SK-N-SH (cell line): ENCODE data around the gene WDR88. TPM values are rescaled to one million over a fixed set of nuclear protein-coding genes. Genes with fewer than 3 reads are reported as not detected.

ENCODE experiments used
- CTCF ChIA-PET: fragments of 300-600, 350-600 bp; formaldehyde crosslinking; extraction: SDS; loops from one replicate; lab custom pipeline; 2021; lab: Yijun Ruan, JAX
- POLR2A ChIA-PET: fragments of 350-600 bp; sonication (Branson Sonifier 250); formaldehyde crosslinking; extraction: SDS; loops from one replicate; lab custom pipeline; 2020; ENCODE audit warnings: antibody characterized with exemption, inconsistent platforms; lab: Yijun Ruan, JAX
- DNase-seq: peaks from one replicate; pipeline ENCODE4 v3.0.0; 2012
- H2AFZ ChIP-seq: fragments of 200-600 bp; sonication (generic); 2 replicates; pipeline ENCODE4 v1.8.1; 2016; ENCODE audit warnings: antibody characterized with exemption, mild to moderate bottlenecking, low read depth
- H3F3A ChIP-seq: fragments of 200-600 bp; sonication (generic); replicated peaks from 2 replicates; pipeline ENCODE3; 2016; ENCODE audit warnings: antibody characterized with exemption, mild to moderate bottlenecking; ENCODE audit not compliant: insufficient read depth
- H3K27ac ChIP-seq, 2 experiments: fragments of 200-500 bp in 1 of 2; fragments of 200-600 bp in 1 of 2; sonication (Bioruptor generic) in 1 of 2; sonication (generic), shearing (Covaris generic) in 1 of 2; 2 replicates each; pipeline versions ENCODE4 v1.5.1 to v1.6.1; 2014 to 2016; ENCODE audit warnings: low read depth in 2 of 2, inconsistent platforms in 1 of 2, low read length in 1 of 2, mild to moderate bottlenecking in 1 of 2, mixed read lengths in 1 of 2
- H3K27me3 ChIP-seq: fragments of 200-600 bp; sonication (generic), shearing (Covaris generic); 2 replicates; pipeline ENCODE4 v1.6.1; 2016; ENCODE audit warnings: mixed run types; ENCODE audit not compliant: insufficient read depth
- H3K36me3 ChIP-seq, 2 experiments: fragments of 200-500 bp in 1 of 2; fragments of 200-600 bp in 1 of 2; sonication (Bioruptor generic) in 1 of 2; sonication (generic) in 1 of 2; replicated peaks in 1 of 2; 2 replicates each; pipeline versions ENCODE3 to v1.5.1; 2014 to 2016; ENCODE audit warnings: low read length in 1 of 2, mild to moderate bottlenecking in 1 of 2; ENCODE audit not compliant: insufficient read depth in 2 of 2, control insufficient read depth in 1 of 2
- H3K4me1 ChIP-seq, 2 experiments: fragments of 200-500 bp in 1 of 2; fragments of 200-600 bp in 1 of 2; sonication (Bioruptor generic) in 1 of 2; sonication (generic), shearing (Covaris generic) in 1 of 2; 2 replicates each; pipeline versions ENCODE4 v1.5.1 to v1.6.1; 2014 to 2016; ENCODE audit warnings: low read depth in 1 of 2, low read length in 1 of 2, mixed run types in 1 of 2; ENCODE audit not compliant: insufficient read depth in 2 of 2, control insufficient read depth in 1 of 2
- H3K4me2 ChIP-seq: fragments of 200-600 bp; sonication (generic), shearing (Covaris generic); 2 replicates; pipeline ENCODE4 v1.6.1; 2017; ENCODE audit warnings: mixed run types
- H3K4me3 ChIP-seq, 2 experiments: fragments of 200-500 bp in 1 of 2; fragments of 200-600 bp in 1 of 2; sonication (Bioruptor generic) in 1 of 2; sonication (generic), shearing (Covaris generic) in 1 of 2; 2 replicates each; pipeline versions ENCODE4 v1.5.1 to v1.8.1; 2014 to 2016; ENCODE audit warnings: low read depth in 2 of 2, inconsistent platforms in 1 of 2, low read length in 1 of 2, mild to moderate bottlenecking in 1 of 2, mixed read lengths in 1 of 2, moderate library complexity in 1 of 2
- H3K79me2 ChIP-seq: fragments of 200-600 bp; sonication (generic); 2 replicates; pipeline ENCODE4 v1.8.1; 2017; ENCODE audit warnings: mild to moderate bottlenecking; ENCODE audit not compliant: insufficient read depth
- H3K9ac ChIP-seq: fragments of 200-600 bp; sonication (generic); 2 replicates; pipeline ENCODE4 v1.6.1; 2017; ENCODE audit warnings: mixed run types
- H3K9me2 ChIP-seq: fragments of 200-600 bp; sonication (generic); 2 replicates; pipeline ENCODE4 v1.6.1; 2017; ENCODE audit warnings: mixed run types
- H3K9me3 ChIP-seq: fragments of 200-600 bp; sonication (generic); 2 replicates; pipeline ENCODE4 v1.6.1; 2017; ENCODE audit warnings: mixed run types, mild to moderate bottlenecking, moderate library complexity
- H4K20me1 ChIP-seq: fragments of 200-600 bp; sonication (generic); 2 replicates; pipeline ENCODE4 v1.6.1; 2017; ENCODE audit warnings: mild to moderate bottlenecking, mixed run types; ENCODE audit not compliant: insufficient read depth
- ELF1 ChIP-seq: IDR thresholded peaks from 2 replicates; pipeline ENCODE4 v1.4.0; 2012
- EP300 ChIP-seq, 2 experiments: IDR thresholded peaks; 2 replicates each; pipeline versions ENCODE4 v1.4.0 to v1.6.1; 2012; ENCODE audit warnings: borderline replicate concordance in 1 of 2, low read depth in 1 of 2, low read length in 1 of 2
- FOXJ3 ChIP-seq: sonication (generic); formaldehyde crosslinking; IDR thresholded peaks from 2 replicates; pipeline ENCODE4 v1.5.1; 2020; ENCODE audit warnings: mild to moderate bottlenecking, missing genetic modification reagents
- FOXM1 ChIP-seq: IDR thresholded peaks from 2 replicates; pipeline ENCODE4 v1.4.0; 2012; ENCODE audit warnings: low read depth, mild to moderate bottlenecking
- GABPA ChIP-seq: IDR thresholded peaks from 2 replicates; pipeline ENCODE4 v1.4.0; 2012; ENCODE audit warnings: low read depth, mild to moderate bottlenecking
- MEF2A ChIP-seq: IDR thresholded peaks from 2 replicates; pipeline ENCODE4 v1.4.0; 2012; ENCODE audit warnings: low read depth, borderline replicate concordance
- NFIC ChIP-seq: IDR thresholded peaks from 2 replicates; pipeline ENCODE4 v1.4.0; 2012; ENCODE audit warnings: borderline replicate concordance
- NRF1 ChIP-seq: IDR thresholded peaks from 2 replicates; pipeline ENCODE4 v1.6.1; 2012; ENCODE audit warnings: low read depth, mild to moderate bottlenecking, low read length
- POLR2AphosphoS5 ChIP-seq: IDR thresholded peaks from 2 replicates; pipeline ENCODE4 v1.6.1; 2012; ENCODE audit warnings: low read depth, low read length
- RXRA ChIP-seq: IDR thresholded peaks from 2 replicates; pipeline ENCODE4 v1.4.0; 2012; ENCODE audit warnings: low read depth, mild to moderate bottlenecking, borderline replicate concordance
- SIN3A ChIP-seq: IDR thresholded peaks from 2 replicates; pipeline ENCODE4 v1.6.1; 2012; ENCODE audit warnings: low read depth, mild to moderate bottlenecking, low read length, moderate library complexity, borderline replicate concordance
- TCF12 ChIP-seq: IDR thresholded peaks from 2 replicates; pipeline ENCODE4 v1.4.0; 2012
- TEAD4 ChIP-seq: IDR thresholded peaks from 2 replicates; pipeline ENCODE4 v1.4.0; 2012; ENCODE audit warnings: mild to moderate bottlenecking, borderline replicate concordance; ENCODE audit not compliant: insufficient read depth
- WGBS: methylation state at CpG from one replicate; pipeline ENCODE4 v1.1.6; 2017; ENCODE audit warnings: low lambda C conversion rate; 5-methylcytosine and 5-hydroxymethylcytosine counted together
- polyA plus RNA-seq, 3 experiments: library from polyadenylated mRNA; depleted of rRNA; stranded (reverse); fragments of >200 nt; gene quantifications; 2 replicates each; pipeline ENCODE4 v1.2.3, GENCODE V29; 2012
- TF ChIP-seq, protein P1 (sequence below): IDR thresholded peaks from 2 replicates; pipeline ENCODE4 v1.4.0; 2012; ENCODE audit warnings: low read depth, borderline replicate concordance
- TF ChIP-seq, protein P2 (sequence below): fragments of 150-350 bp; IDR thresholded peaks from 2 replicates; pipeline ENCODE4 v1.6.1; 2016; ENCODE audit warnings: mild to moderate bottlenecking, low read depth, low read length
- TF ChIP-seq, protein P3 (sequence below): IDR thresholded peaks from 2 replicates; pipeline ENCODE4; 2012
- TF ChIP-seq, protein P4 (sequence below): IDR thresholded peaks from 2 replicates; pipeline ENCODE4 v1.4.0; 2012; ENCODE audit warnings: low read depth

WDR88 gene
- polyA plus RNA-seq, 1 of the 3 experiments (the other 2 are of a cell fraction) = not detected

DNA sequence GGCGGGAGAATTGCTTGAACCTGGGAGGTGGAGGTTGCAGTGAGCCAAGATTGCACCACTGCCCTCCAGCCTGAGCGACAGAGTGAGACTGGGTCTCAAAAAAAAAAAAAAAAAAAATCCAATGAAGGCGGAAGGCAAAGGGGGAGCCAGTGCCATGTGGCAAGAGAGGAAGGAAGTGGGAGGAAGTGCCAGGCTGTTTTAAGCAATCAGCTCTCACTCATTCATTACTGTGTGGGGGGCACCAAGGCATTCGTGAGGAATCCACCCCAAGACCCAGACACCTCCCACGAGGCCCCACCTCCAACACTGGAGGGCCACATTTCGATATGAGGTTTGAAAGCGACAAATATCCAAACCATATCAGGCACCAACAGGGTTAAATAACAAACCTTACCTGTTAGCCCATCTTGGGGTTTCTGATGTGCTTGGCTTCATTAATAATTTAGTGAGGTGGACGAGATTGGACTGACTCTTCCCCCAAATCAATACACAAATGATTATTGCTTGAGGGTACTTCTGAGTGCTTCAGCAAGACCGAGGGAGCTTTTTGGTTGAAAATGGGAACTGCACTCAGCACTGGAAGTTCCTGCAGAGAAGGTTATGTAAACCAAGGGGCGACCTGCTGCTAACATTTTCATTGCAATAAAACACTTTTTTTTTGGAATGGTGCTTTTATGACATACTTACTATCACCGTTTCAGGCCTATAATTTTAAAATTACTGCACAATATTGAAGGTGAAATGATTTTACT lies 54.7 kb downstream of the WDR88 start (continued):
- TF ChIP-seq, protein P1, sequence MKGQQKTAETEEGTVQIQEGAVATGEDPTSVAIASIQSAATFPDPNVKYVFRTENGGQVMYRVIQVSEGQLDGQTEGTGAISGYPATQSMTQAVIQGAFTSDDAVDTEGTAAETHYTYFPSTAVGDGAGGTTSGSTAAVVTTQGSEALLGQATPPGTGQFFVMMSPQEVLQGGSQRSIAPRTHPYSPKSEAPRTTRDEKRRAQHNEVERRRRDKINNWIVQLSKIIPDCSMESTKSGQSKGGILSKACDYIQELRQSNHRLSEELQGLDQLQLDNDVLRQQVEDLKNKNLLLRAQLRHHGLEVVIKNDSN = no peak
- TF ChIP-seq, protein P2, sequence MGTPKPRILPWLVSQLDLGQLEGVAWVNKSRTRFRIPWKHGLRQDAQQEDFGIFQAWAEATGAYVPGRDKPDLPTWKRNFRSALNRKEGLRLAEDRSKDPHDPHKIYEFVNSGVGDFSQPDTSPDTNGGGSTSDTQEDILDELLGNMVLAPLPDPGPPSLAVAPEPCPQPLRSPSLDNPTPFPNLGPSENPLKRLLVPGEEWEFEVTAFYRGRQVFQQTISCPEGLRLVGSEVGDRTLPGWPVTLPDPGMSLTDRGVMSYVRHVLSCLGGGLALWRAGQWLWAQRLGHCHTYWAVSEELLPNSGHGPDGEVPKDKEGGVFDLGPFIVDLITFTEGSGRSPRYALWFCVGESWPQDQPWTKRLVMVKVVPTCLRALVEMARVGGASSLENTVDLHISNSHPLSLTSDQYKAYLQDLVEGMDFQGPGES = no peak
- TF ChIP-seq FOXM1 (no peak), NFIC (no peak), TCF12 (no peak), GABPA (no peak), POLR2AphosphoS5 (no peak), SIN3A (no peak)
- TF ChIP-seq, protein P3, sequence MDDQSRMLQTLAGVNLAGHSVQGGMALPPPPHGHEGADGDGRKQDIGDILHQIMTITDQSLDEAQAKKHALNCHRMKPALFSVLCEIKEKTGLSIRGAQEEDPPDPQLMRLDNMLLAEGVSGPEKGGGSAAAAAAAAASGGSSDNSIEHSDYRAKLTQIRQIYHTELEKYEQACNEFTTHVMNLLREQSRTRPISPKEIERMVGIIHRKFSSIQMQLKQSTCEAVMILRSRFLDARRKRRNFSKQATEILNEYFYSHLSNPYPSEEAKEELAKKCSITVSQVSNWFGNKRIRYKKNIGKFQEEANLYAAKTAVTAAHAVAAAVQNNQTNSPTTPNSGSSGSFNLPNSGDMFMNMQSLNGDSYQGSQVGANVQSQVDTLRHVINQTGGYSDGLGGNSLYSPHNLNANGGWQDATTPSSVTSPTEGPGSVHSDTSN = no peak

DNA sequence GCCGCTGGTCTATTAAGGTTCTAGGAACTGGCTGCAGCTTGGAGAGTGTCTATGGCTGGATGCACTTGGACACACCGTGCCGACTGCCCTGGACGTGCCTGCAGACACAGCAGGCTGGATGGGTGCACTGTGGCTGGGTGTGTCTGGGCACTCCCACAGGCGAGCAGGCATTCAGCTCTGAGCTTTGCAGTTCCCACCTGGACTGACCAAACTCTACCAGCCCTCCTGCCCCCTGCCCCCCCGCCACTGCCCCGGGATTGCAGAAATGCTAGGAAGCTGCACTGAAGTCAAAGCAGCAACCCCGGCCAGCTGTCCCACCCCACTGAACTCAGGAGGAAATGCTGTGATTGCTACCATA lies 55.2 kb downstream of the WDR88 start:
- CTCF ChIA-PET = interaction anchor here (1.0 to 6.3 kb wide), 6 partner anchors 10 to 855 kb away, joined by 3 to 157 read pairs (median 4); no protein-coding TSS in a partner anchor
- POLR2A ChIA-PET = no interaction called here
- no peaks in the 10 kb centered on the region for H4K20me1 ChIP-seq

More for the DNA sequence above, 55.2 kb downstream of the WDR88 start:
- no peaks in the 10 kb centered on the region for H3K9me2 ChIP-seq
- H3K27ac ChIP-seq = no peak overlapping the region
- H3K27me3 ChIP-seq = no peaks in the 10 kb centered on the region
- no peak overlapping the region for H2AFZ ChIP-seq
- no peak overlapping the region for H3K9ac ChIP-seq
- no peak for DNase-seq
- no peak overlapping the region for H3K4me3 ChIP-seq
- WGBS = 77% methylated on average over 8 of the region's 8 CpGs
- H3K36me3 ChIP-seq = no peaks in the 10 kb centered on the region
- no peaks in the 10 kb centered on the region for H3K9me3 ChIP-seq
- peaks cover 0 to 2% of the 10 kb centered on the region in 2 experiments; a peak in 1 of 4 replicates for H3K4me1 ChIP-seq
- no peaks in the 10 kb centered on the region for H3K79me2 ChIP-seq
- H3K4me2 ChIP-seq = no peak overlapping the region
- TF ChIP-seq, protein P4, sequence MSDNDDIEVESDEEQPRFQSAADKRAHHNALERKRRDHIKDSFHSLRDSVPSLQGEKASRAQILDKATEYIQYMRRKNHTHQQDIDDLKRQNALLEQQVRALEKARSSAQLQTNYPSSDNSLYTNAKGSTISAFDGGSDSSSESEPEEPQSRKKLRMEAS = no peak
- no peak for TF ChIP-seq ELF1
- no peak for TF ChIP-seq TEAD4
- TF ChIP-seq RXRA = no peak
- no peak for TF ChIP-seq NRF1
- no peak for TF ChIP-seq MEF2A
- TF ChIP-seq FOXJ3 = no peak
- TF ChIP-seq FOXM1 = no peak
- TF ChIP-seq EP300 (IDR thresholded peaks at IDR 0.05; ENCODE audit: borderline replicate concordance in 1 of 2, low read depth in 1 of 2, low read length in 1 of 2) = no peak
- no peaks in the 10 kb centered on the region for H3F3A ChIP-seq
